Adrenal gland (tissue), 5 donors: ENCODE measurements around the gene FCHSD1.

Source experiments
- CTCF ChIP-seq, 6 experiments: fragments of 450-650 bp in 4 of 6; fragments of 200-600 bp in 2 of 6; sonication (generic) in 1 of 6; IDR thresholded peaks; 1 replicate in 5 of 6; 2 replicates in 1 of 6; pipeline versions ENCODE4 v1.5.1 to v1.8.0; 2016 to 2021; ENCODE audit warnings: antibody characterized with exemption in 6 of 6, mild to moderate bottlenecking in 2 of 6, moderate library complexity in 1 of 6
- POLR2A ChIP-seq, 2 donors: fragments of 450-650 bp; IDR thresholded peaks; one replicate each; pipeline ENCODE4 v1.6.1; 2017; ENCODE audit warnings: antibody characterized with exemption in 2 of 2, mild to moderate bottlenecking in 2 of 2, moderate library complexity in 1 of 2
- donor health status: DM: no; HTN: no; CAD: no.

GRCh38 chr5:141597394-141597793 lies 53.8 kb downstream of the FCHSD1 start:
- TF ChIP-seq CTCF (IDR thresholded peaks at IDR 0.05) (no peak), POLR2A (IDR thresholded peaks at IDR 0.05) (no peak)
